ENCODE measurements around the gene FAM177A1.
"Not testable (repeated sequence)": the region's sequence is repeated elsewhere in the genome, so short reads cannot be mapped to it uniquely, and the experiment has no call there.

Gene FAM177A1

DNA sequence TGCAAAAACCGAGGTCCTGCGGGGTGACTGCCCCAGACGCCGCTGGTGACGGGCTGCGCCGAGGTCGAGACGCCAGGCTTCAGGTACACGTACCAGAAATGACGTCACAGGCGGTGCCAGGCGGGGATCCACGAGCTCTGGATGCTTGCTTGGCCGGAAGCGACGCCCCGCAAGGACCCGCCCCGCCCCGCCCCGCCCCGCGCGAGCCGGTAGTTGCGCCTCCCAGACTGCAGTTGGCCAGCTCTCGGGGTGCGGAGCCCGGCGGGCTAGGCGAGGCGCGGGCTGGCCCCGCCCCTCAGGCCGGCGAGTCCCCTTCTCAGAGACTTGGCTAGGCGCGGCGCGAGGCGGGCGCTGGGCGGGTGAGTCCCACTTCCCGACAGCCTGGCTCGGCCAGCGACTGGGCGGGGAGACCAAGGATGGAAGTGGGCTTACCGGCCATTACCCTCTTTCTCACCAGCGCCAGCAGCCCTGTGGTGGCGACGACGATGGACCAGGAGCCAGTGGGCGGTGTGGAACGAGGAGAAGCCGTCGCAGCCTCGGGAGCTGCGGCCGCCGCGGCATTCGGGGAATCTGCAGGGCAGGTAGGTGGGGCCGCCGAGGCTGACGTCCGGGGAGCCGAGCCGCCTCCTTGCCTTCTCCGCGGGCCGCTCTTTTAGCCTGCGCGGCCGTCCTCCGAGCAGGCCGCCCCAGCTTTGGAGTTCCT is at the start of gene FAM177A1:
Gene FAM177A1, plus strand, starts transcription at position 225 of the 703 bp plus-strand sequence. Its CDS starts 192 bp downstream, at position 417.
- peak; percentile 99 for DNase-seq

DNA sequence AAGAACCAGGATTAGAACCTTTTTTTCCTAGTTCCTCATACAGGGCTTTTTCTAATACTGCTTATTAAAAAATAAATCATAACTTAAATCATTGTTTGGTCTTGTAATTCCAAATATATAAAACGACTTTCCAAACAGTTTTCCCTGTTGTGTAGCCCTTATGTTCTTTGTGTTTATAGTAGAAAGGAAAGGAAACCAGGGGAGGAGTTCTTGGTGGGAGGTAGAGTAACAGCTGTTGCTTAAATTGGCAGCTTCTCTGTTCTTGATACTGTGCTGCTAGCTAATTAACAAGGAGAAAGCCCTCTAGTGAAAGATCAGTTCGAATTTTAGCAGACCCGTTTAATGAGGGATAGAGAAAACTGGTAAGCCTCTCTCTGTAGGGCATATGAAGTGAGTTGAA is 48.3 kb upstream of the FAM177A1 start:
- DNase-seq, result no peak

GRCh38 chr14:34999500-34999899 is 46.6 kb upstream of the FAM177A1 start:
- DNase-seq, result no peak

DNA sequence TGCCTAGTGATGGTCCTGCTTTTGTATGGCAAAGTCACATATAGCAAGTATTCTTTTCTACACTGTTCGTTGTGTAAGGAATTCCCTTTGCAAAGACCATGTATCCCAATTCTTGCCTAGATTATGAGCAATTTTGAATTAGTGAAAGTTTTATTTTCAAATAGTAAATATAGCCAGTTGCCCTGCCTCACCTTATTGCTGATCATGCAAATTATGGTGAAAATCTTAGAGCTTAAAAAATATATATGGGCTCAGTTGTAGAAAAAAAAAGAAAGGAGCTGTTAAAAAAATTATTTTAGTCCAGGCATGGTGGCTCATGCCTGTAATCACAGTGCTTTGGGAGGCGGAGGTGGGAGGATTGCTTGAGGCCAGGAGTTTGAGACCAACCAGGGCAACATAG is 44.5 kb upstream of the FAM177A1 start:
- no peak for DNase-seq

DNA sequence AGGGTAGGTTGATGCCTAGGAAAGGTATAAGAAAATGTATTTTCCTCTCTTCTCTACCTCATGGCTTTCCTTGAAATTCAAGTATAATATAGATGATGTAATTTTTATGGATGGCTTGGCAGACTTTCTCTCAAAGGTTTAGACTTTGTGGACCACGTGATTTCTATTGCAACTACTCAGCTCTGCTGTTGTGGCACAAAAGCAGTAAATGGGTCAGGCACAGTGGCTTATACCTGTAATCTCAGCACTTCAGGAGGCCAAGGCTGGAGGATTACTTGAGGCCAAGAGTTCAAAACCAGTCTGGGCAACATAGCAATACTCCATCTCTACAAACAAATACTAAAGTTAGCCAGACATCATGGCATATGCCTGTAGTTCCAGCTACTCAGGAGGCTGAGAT is 41.2 kb upstream of the FAM177A1 start:
- no peak for DNase-seq

DNA sequence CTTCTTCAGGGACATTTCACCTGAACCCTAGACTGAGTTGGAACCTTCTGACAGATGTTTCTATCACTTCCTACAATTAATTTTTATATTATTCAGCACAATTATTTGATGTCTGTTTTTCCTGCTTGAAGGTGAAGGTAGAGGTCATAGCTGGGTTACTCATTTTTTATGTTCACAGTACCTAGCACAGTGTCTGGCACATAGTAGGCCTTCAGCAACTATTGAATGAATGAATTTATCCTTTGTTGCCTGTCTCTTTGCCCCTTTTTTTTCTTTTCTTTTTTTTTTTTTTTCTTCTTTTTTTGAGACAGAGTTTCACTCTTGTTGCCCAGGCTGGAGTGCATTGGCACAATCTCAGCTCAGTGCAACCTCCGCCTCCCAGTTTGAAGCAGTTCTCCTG is 29.5 kb upstream of the FAM177A1 start:
- DNase-seq, result no peak

GRCh38 chr14:35020713-35021112 is 25.4 kb upstream of the FAM177A1 start:
- no peak for DNase-seq

DNA sequence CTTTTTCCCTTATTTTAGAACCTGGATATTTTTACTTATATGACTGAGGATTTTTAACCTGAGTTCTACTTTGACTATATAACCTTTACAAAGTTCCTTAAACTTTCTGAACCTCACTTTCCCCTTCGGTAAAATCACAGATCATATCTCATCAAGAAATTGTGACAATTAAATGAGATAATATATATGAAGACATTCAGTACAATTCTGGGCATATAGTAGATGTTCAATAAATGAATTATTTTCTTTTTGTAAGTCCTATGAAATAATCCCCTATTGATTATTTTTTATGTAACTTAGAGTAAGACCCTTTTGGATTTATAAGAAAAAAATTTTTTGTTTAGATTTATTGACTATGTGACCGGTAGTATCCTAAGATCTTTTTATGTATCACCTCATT is 17.6 kb upstream of the FAM177A1 start:
- no peak for DNase-seq

GRCh38 chr14:35032562-35032961 is 13.5 kb upstream of the FAM177A1 start:
- DNase-seq, result no peak

- no peak for DNase-seq
These were observed 11.6 kb upstream of the FAM177A1 start for GRCh38 chr14:35034440-35034833.

- DNase-seq, result not testable (repeated sequence)
These were observed 11.0 kb upstream of the FAM177A1 start for GRCh38 chr14:35034944-35035554.

GRCh38 chr14:35038312-35038711 is 7.8 kb upstream of the FAM177A1 start:
- not testable (repeated sequence) for DNase-seq

- no peak for DNase-seq
These were observed 3.4 kb upstream of the FAM177A1 start for GRCh38 chr14:35042632-35043031.

- DNase-seq, result no peak
These were observed 3.0 kb upstream of the FAM177A1 start for GRCh38 chr14:35043046-35043445.

DNA sequence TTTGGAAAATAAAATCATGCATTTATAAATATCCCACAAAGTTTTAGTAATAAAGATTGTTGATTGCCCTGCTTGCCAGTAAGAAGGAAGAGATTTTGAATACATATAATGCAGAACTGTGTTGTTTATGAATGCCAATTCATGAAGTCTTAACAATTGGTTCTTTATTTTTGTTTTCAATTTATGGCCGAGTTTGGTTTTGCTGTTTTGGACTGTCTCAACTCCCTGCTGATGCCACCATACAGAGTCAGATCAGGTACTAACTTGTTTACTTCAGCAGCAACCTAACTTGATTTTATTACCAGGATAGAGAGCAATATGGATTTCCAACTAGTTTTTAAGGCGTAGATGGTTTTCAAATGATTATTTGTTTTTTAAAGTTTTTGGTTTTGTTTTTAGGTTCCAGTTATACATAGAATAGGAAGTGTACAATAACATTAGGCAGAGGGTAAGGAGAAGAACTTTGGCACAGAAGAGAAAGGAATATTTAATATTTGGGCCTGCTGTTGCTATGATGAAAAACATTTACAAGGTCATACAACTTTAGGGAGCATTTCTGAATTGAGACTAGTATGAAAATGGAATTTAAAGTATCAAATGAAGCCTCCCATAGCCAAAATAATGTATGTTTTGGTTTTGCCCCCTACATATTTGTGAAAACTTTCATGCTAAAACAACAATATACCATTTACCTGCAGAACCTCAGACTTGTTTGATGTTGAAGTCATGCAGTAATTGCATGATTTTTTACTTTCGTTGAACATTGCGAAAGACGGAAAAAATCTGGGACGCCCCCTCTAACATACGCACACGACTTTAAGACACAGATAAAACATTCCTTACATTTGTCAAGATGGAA is 904 bp upstream of the FAM177A1 start:
- no peak for DNase-seq

DNA sequence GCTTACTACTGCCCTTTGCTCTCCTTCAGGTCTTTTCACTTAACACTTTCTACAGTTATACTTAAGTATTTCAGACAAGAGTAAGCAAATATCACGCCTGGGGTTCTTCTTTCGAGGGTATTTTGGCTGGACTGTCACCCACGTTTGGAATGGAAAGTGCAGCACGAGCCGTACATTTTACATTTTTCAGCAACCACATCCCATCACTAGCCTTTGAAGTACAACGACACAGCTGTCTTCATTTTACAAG is 349 bp upstream of the FAM177A1 start:
- DNase-seq, result no peak

- DNase-seq, result peak; percentile 57
These were observed 872 bp downstream of the FAM177A1 start for GRCh38 chr14:35046751-35047536.

DNA sequence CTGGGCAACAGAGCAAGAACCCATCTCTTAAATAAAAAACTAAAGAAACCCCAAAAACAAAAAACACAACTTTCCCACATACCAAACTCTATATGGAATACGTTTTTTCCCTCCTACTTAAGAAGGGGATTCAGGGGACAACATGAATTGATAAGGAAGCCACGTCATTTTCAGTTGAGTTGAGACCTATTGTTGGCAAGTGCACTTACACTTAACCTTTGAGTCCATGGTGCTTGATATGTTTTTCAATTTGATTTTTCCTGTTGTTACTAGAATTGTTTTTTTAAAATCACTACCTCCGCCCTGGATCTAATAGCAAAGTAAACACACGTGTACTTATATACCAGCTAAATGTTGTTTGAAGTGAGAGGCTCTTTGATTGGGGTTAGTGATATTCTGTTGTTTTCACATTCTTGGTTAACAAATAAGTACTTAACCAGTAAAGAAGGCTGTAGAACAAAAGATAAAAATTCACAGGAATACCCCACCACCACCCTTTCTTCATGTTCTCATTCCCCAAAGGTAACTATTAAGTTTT is 2.0 kb downstream of the FAM177A1 start:
- no peak for DNase-seq

DNA sequence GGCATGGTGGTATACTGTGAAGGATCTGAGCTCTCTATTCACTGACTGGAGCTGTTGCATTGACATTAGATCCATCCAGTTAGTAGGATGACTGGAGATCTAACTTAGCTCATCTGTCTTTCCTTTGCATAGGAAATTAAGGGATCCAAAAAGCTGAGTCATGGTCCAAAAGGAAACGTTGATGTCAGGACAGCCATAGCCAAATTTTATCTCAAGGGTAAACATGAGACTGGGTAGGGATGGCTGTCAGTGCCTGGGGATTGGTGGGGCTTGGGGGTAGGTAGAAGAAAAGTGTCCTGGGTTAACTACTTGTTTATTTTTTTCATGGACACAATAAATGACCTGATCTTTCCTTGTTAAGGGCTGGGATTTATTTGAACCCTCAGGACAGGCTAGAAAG is 4.6 kb downstream of the FAM177A1 start:
- no peak for DNase-seq

DNA sequence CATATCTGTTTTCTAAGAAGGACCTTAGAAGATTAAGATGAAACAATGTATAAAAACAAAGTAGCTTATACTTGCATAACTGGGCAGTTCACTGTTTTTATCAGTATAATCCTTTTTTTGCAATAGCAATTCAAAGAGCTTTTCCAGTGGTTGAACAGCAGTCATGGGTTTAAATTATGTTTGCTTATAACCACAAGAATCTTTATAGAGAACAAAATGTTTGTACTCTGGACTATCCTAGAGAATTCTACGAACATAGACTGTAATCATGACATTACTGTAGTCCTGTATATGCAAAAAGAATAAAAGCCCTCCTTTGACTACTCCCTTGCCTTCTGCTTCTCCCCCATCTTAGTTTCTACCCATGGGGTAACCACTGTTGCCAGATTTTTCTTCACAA is 5.7 kb downstream of the FAM177A1 start:
- DNase-seq, result no peak

GRCh38 chr14:35052637-35053036 is 6.6 kb downstream of the FAM177A1 start:
- DNase-seq, result no peak

- not testable (repeated sequence) for DNase-seq
These were observed 15.2 kb downstream of the FAM177A1 start for GRCh38 chr14:35061113-35061791.
